ENCODE data around the gene FXYD2.
"Not testable (repeated sequence)": the region's sequence is repeated elsewhere in the genome, so short reads cannot be mapped to it uniquely, and the experiment has no call there.

The FXYD2 gene

GRCh38 chr11:117822074-117823033, 2.2 kb downstream of the FXYD2 start:
- peak in 1 of 3 donors; percentile 44 for DNase-seq (ENCODE audit: low read depth in 3 of 3, low spot score in 1 of 3)

- DNase-seq (ENCODE audit: low read depth in 3 of 3, low spot score in 1 of 3), result no peak
These were observed 3.1 kb downstream of the FXYD2 start for GRCh38 chr11:117821431-117821830.

GRCh38 chr11:117820516-117820915, 4.0 kb downstream of the FXYD2 start:
- DNase-seq (ENCODE audit: low read depth in 3 of 3, low spot score in 1 of 3), result no peak

GRCh38 chr11:117820071-117820470, 4.5 kb downstream of the FXYD2 start:
- DNase-seq (ENCODE audit: low read depth in 3 of 3, low spot score in 1 of 3), result no peak

- DNase-seq (ENCODE audit: low read depth in 3 of 3, low spot score in 1 of 3), result no peak
These were observed 5.2 kb downstream of the FXYD2 start for GRCh38 chr11:117819096-117820040.

- peak in 1 of 3 donors; percentile 32 for DNase-seq (ENCODE audit: low read depth in 3 of 3, low spot score in 1 of 3)
These were observed 6.3 kb downstream of the FXYD2 start for GRCh38 chr11:117818041-117818873.

- peak; percentile 71 to 90 (median 72) for DNase-seq (ENCODE audit: low read depth in 3 of 3, low spot score in 1 of 3)
These were observed 7.0 kb downstream of the FXYD2 start for GRCh38 chr11:117817368-117818040.

- DNase-seq (ENCODE audit: low read depth in 3 of 3, low spot score in 1 of 3), result no peak
These were observed 7.6 kb downstream of the FXYD2 start for GRCh38 chr11:117816846-117817367.

GRCh38 chr11:117816151-117816741, 8.3 kb downstream of the FXYD2 start:
- no peak for DNase-seq (ENCODE audit: low read depth in 3 of 3, low spot score in 1 of 3)

- peak; percentile 35 to 63 (median 44) for DNase-seq (ENCODE audit: low read depth in 3 of 3, low spot score in 1 of 3)
These were observed 9.2 kb downstream of the FXYD2 start for GRCh38 chr11:117815262-117815803.

- peak; percentile 48 to 59 (median 59) for DNase-seq (ENCODE audit: low read depth in 3 of 3, low spot score in 1 of 3)
These were observed 9.7 kb downstream of the FXYD2 start for GRCh38 chr11:117814766-117815261.

GRCh38 chr11:117814204-117814765, 10.3 kb downstream of the FXYD2 start:
- no peak for DNase-seq (ENCODE audit: low read depth in 3 of 3, low spot score in 1 of 3)

- not testable (repeated sequence) for DNase-seq (ENCODE audit: low read depth in 3 of 3, low spot score in 1 of 3)
These were observed 14.5 kb downstream of the FXYD2 start for GRCh38 chr11:117810056-117810451.

- DNase-seq (ENCODE audit: low read depth in 3 of 3, low spot score in 1 of 3), result no peak
These were observed 15.1 kb downstream of the FXYD2 start for GRCh38 chr11:117809236-117810055.

- no peak for DNase-seq (ENCODE audit: low read depth in 3 of 3, low spot score in 1 of 3)
These were observed 15.8 kb downstream of the FXYD2 start for GRCh38 chr11:117808784-117809183.

GRCh38 chr11:117807482-117808327, 16.8 kb downstream of the FXYD2 start:
- peak in 2 of 3 donors; percentile 34 to 85 for DNase-seq (ENCODE audit: low read depth in 3 of 3, low spot score in 1 of 3)

- DNase-seq (ENCODE audit: low read depth in 3 of 3, low spot score in 1 of 3), result no peak
These were observed 17.7 kb downstream of the FXYD2 start for GRCh38 chr11:117806846-117807245.

All from stimulated activated CD4-positive, alpha-beta T cell treated with anti-CD3 and anti-CD28 coated beads, TNF-alpha, amount 100 ng/mL, for 1 hour (primary cell).